HepG2 (cell line): ENCODE measurements around the gene KCTD6. TPM values are rescaled to one million over a fixed set of nuclear protein-coding genes. Genes with fewer than 3 reads are reported as not detected.

Source experiments
- CEBPG ChIP-seq: IDR thresholded peaks from 2 replicates; pipeline ENCODE4 v1.6.1; 2016
- EED ChIP-seq: sonication (generic); formaldehyde crosslinking; IDR thresholded peaks from 2 replicates; pipeline ENCODE4 v1.5.0; 2020; ENCODE audit warnings: mild to moderate bottlenecking, missing genetic modification reagents
- HMG20B ChIP-seq: conservative IDR thresholded peaks from 2 replicates; pipeline ENCODE4 v1.6.1; 2016; ENCODE audit warnings: missing genetic modification reagents, missing compliant biosample characterization
- HOXA3 ChIP-seq: sonication (generic); formaldehyde crosslinking; IDR thresholded peaks from 2 replicates; pipeline ENCODE4 v1.5.0; 2020; ENCODE audit warnings: missing genetic modification reagents
- HOXD1 ChIP-seq: sonication (generic); formaldehyde crosslinking; IDR thresholded peaks from 2 replicates; pipeline ENCODE4 v1.5.0; 2020; ENCODE audit warnings: missing genetic modification reagents
- REXO4 ChIP-seq: sonication (generic); formaldehyde crosslinking; IDR thresholded peaks from 2 replicates; pipeline ENCODE4 v1.8.0; 2022; ENCODE audit warnings: missing genetic modification reagents, mild to moderate bottlenecking, borderline replicate concordance
- TFDP2 ChIP-seq: sonication (generic); formaldehyde crosslinking; IDR thresholded peaks from 2 replicates; pipeline ENCODE4 v1.4.0; 2020; ENCODE audit warnings: missing genetic modification reagents
- THRA ChIP-seq: sonication (generic); formaldehyde crosslinking; IDR thresholded peaks from 2 replicates; pipeline ENCODE4 v1.4.0; 2020; ENCODE audit warnings: missing genetic modification reagents, borderline replicate concordance
- TMF1 ChIP-seq: sonication (generic); formaldehyde crosslinking; IDR thresholded peaks from 2 replicates; pipeline ENCODE4 v1.8.1; 2022; ENCODE audit warnings: low read depth, missing genetic modification reagents
- ZBTB40 ChIP-seq, 2 experiments: fragments of 450-650 bp in 1 of 2; sonication (generic) in 1 of 2; formaldehyde crosslinking in 1 of 2; IDR thresholded peaks; 2 replicates each; pipeline versions ENCODE4 v1.6.1 to v1.8.0; 2016 to 2022; ENCODE audit warnings: antibody characterized with exemption in 1 of 2, mild to moderate bottlenecking in 1 of 2, missing genetic modification reagents in 1 of 2
- ZNF367 ChIP-seq: sonication (generic); formaldehyde crosslinking; IDR thresholded peaks from 2 replicates; pipeline ENCODE4 v1.4.0; 2020; ENCODE audit warnings: missing genetic modification reagents, borderline replicate concordance
- ZNF496 ChIP-seq: sonication (generic); formaldehyde crosslinking; IDR thresholded peaks from 2 replicates; pipeline ENCODE4 v1.8.1; 2023; ENCODE audit warnings: mild to moderate bottlenecking, moderate library complexity, missing genetic modification reagents; ENCODE audit not compliant: insufficient replicate concordance
- polyA plus RNA-seq, 8 experiments: library from polyadenylated mRNA; depleted of rRNA in 3 of 8; stranded (reverse) in 7 of 8; unstranded in 1 of 8; fragments of >200 nt; fragmentation: Illumina TruSeq in 4 of 8; extraction: Trizol in 4 of 8; gene quantifications; 2 replicates each; pipeline versions ENCODE4 v1.2.1 to v1.2.3, GENCODE V29; 2011 to 2016; ENCODE audit warnings: low read depth in 4 of 8, missing spikeins in 1 of 8, mixed read lengths in 1 of 8; ENCODE audit not compliant: insufficient read depth in 1 of 8
- total RNA-seq, 5 experiments: library from RNA; depleted of rRNA; stranded (reverse); fragments of >200 nt; fragmentation: Illumina TruSeq; extraction: Trizol; gene quantifications; 2 replicates each; pipeline ENCODE4 v1.2.3, GENCODE V29; 2016; ENCODE audit warnings: low read depth in 1 of 5

KCTD6 gene
- total and polyA plus RNA-seq, 2 of the 13 experiments (the other 11 are each of a cell fraction or from before 2014, with no cell fraction given): 13.4 to 14.2 TPM

- TF ChIP-seq ZBTB40 (IDR thresholded peaks at IDR 0.05) (no peak), ZBTB40 (CRISPR knock-in tag; IDR thresholded peaks at IDR 0.05) (0 out of 2 replicates have a peak, but pooled peaks have one; percentile 15), ZNF367 (CRISPR knock-in tag) (0 out of 2 replicates have a peak, but pooled peaks have one; percentile 39), REXO4 (no peak), HMG20B (CRISPR knock-in tag) (no peak), TFDP2 (CRISPR knock-in tag) (0 out of 2 replicates have a peak, but pooled peaks have one; percentile 28), HOXD1 (no peak), ZNF496 (CRISPR knock-in tag) (no peak), EED (no peak), HOXA3 (CRISPR knock-in tag) (peak; percentile 46), TMF1 (0 out of 2 replicates have a peak, but pooled peaks have one; percentile 36), CEBPG (peak; percentile 80), THRA (CRISPR knock-in tag) (no peak)
These were observed 30.2 kb downstream of the KCTD6 start (continued) for GRCh38 chr3:58521917-58522631.
